ENCODE measurements around the gene IHH. TPM values are rescaled to one million over a fixed set of nuclear protein-coding genes. Genes with fewer than 3 reads are reported as not detected.

IHH gene
- total RNA-seq, 3 donors from 2014 or later (not counting 1 experiment from before 2014, with no cell fraction given) = not detected

DNA sequence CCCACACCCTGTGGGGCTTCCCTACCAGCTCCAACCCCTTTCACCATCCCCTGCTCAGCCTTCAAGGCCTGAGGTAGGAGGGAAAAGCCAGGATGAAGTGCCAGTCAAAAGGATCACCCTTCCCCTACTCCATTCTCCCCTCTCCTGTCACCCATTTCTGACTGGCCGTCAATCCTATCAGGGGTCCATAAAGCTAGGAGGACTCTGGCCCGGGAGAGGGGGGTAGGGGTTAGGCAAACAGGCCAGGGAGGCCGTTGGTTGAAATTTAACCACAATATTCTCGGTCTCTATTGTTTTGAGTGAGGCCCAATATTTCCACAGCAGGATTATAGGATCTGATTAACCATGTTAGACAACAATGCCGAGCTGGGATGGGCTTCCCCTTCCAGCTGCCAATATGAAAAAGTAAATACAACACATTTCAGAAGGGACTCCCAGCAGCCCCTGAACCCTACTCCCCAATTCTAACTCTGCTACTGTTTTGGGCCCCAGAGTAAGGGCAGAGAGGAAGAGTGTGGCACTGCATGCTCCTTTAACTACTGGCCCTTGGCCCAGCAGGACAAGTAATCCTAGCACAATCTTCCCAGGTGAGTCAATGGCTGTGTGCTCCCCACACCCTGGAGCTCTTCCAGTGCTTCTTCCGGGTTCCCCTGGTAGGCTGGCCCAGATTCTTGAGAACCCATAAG, 10.6 kb upstream of the IHH start:
- Histone ChIP-seq H3K27ac (ENCODE audit: low read length) (no peak overlapping the region), H3K4me3 (ENCODE audit: low read length) (no peak overlapping the region), H3K4me1 (ENCODE audit: control insufficient read depth, insufficient read depth, low read length) (no peaks in the 10 kb centered on the region), H3K36me3 (ENCODE audit: control insufficient read depth, insufficient read depth, low read length) (peaks cover 6% of the 10 kb centered on the region), H3K9me3 (ENCODE audit: control insufficient read depth, insufficient read depth, low read length) (no peaks in the 10 kb centered on the region), H3K27me3 (ENCODE audit: control insufficient read depth, insufficient read depth, low read length) (no peaks in the 10 kb centered on the region)
- H3K36me3 Mint-ChIP-seq = peaks cover 6% of the 10 kb centered on the region
- H3K4me3 Mint-ChIP-seq = no peak overlapping the region
- 86% methylated on average over 5 of the region's 6 CpGs for WGBS (ENCODE audit: insufficient coverage)
- no peak overlapping the region for H3K27ac Mint-ChIP-seq
- DNase-seq (no peak), ATAC-seq (no peak)
- no peaks in the 10 kb centered on the region for H3K9me3 Mint-ChIP-seq
- H3K4me1 Mint-ChIP-seq = no peaks in the 10 kb centered on the region
- intact Hi-C loops (cut with micrococcal nuclease) = no loop called here
- no peak for TF ChIP-seq CTCF (IDR thresholded peaks at IDR 0.05)
- H3K27me3 Mint-ChIP-seq (ENCODE audit: low read depth in 2 of 2) = no peaks in the 10 kb centered on the region

DNA sequence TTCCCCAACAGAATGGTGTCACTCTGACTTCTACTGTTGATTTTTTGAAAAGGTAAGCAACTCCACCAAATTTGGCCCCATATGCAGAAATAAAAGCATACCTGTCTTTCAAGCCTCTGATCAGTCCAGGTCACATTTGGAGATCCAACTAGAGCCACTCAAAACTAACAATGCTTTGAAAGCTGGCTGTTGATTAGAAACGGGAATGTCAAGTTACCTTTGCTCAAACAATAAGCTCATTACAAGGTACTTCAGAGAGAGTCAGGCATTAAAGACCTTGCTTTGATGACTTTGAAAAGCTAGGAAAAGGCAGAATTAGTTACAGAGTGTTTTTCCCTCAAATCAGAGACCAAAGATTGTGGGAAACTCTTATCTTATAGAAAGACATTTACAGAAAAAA, 4.8 kb upstream of the IHH start:
- no peak for TF ChIP-seq CTCF (IDR thresholded peaks at IDR 0.05)
- Histone ChIP-seq H3K36me3 (ENCODE audit: control insufficient read depth, insufficient read depth, low read length) (no peaks in the 10 kb centered on the region), H3K4me3 (ENCODE audit: low read length) (no peak overlapping the region), H3K27me3 (ENCODE audit: control insufficient read depth, insufficient read depth, low read length) (peaks cover 20% of the 10 kb centered on the region), H3K4me1 (ENCODE audit: control insufficient read depth, insufficient read depth, low read length) (peaks cover 3% of the 10 kb centered on the region), H3K27ac (ENCODE audit: low read length) (no peak overlapping the region), H3K9me3 (ENCODE audit: control insufficient read depth, insufficient read depth, low read length) (no peaks in the 10 kb centered on the region)
- H3K4me1 Mint-ChIP-seq = peaks cover 0 to 5% of the 10 kb centered on the region in 2 donors
- DNase-seq (no peak), ATAC-seq (no peak)
- peaks cover 19 to 23% of the 10 kb centered on the region in 2 donors for H3K27me3 Mint-ChIP-seq (ENCODE audit: low read depth in 2 of 2)
- no peaks in the 10 kb centered on the region for H3K9me3 Mint-ChIP-seq
- no peak overlapping the region for H3K4me3 Mint-ChIP-seq
- no peak overlapping the region for H3K27ac Mint-ChIP-seq
- WGBS (ENCODE audit: insufficient coverage) = 44% methylated on average over 1 of the region's 1 CpG
- intact Hi-C loops (cut with micrococcal nuclease) = no loop called here
- H3K36me3 Mint-ChIP-seq = no peaks in the 10 kb centered on the region

DNA sequence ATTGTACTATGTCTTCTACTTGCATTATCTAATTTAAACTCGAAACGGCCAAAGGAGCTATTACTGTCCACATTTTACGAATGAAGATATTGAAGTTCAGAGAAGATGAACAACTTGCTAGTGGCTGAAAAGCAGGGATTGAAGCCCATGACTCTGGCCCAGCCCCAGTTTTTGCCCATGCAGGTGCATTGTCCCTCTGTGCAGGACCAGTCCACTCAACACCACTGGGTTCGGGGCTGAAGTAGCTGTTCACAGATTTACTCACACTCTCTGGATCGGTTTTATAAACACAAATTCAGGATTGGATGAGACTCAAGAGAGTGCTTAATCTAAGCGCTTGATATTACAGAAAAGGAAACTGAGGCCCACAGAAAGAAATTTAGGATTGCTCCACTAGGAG, 1.4 kb upstream of the IHH start:
- ATAC-seq = no peak
- peaks cover 32% of the 10 kb centered on the region for H3K4me1 ChIP-seq (ENCODE audit: control insufficient read depth, insufficient read depth, low read length)
- H3K9me3 ChIP-seq (ENCODE audit: control insufficient read depth, insufficient read depth, low read length) = no peaks in the 10 kb centered on the region
- no peaks in the 10 kb centered on the region for H3K36me3 ChIP-seq (ENCODE audit: control insufficient read depth, insufficient read depth, low read length)
- Mint-ChIP-seq H3K4me1 (peaks cover 0 to 22% of the 10 kb centered on the region in 2 donors), H3K36me3 (no peaks in the 10 kb centered on the region), H3K9me3 (no peaks in the 10 kb centered on the region), H3K4me3 (no peak overlapping the region), H3K27me3 (ENCODE audit: low read depth in 2 of 2) (peaks cover 34 to 46% of the 10 kb centered on the region in 2 donors), H3K27ac (no peak overlapping the region)
- H3K27ac ChIP-seq (ENCODE audit: low read length) = no peak overlapping the region
- no peak for TF ChIP-seq CTCF (IDR thresholded peaks at IDR 0.05)
- no peak overlapping the region for H3K4me3 ChIP-seq (ENCODE audit: low read length)
- DNase-seq = no peak
- WGBS (ENCODE audit: insufficient coverage) = 64% methylated on average over 6 of the region's 6 CpGs
- intact Hi-C loops (cut with micrococcal nuclease) = no loop called here
- peaks cover 48% of the 10 kb centered on the region for H3K27me3 ChIP-seq (ENCODE audit: control insufficient read depth, insufficient read depth, low read length)
